Bronchial epithelial cell (primary cell): ENCODE measurements around the gene IRX2. TPM values are rescaled to one million over a fixed set of nuclear protein-coding genes. Genes with fewer than 3 reads are reported as not detected.

ENCODE experiments used
- DNase-seq: peaks from one replicate; pipeline ENCODE4 v3.0.0-alpha.2; 2010; ENCODE audit warnings: low read depth
- FAIRE-seq: peaks from 2 replicates; lab custom pipeline; 2011; peaks lifted over from hg19 to GRCh38; lab: Jason Lieb, UNC
- H3K27me3 ChIP-seq: 2 replicates; pipeline ENCODE4 v1.5.1; 2011; ENCODE audit warnings: low read length; ENCODE audit not compliant: control insufficient read depth, insufficient read depth
- H3K36me3 ChIP-seq: 2 replicates; pipeline ENCODE4 v1.5.1; 2011; ENCODE audit warnings: low read length; ENCODE audit not compliant: control insufficient read depth, insufficient read depth
- H3K4me3 ChIP-seq: 2 replicates; pipeline ENCODE4 v1.5.1; 2011; ENCODE audit warnings: mild to moderate bottlenecking, low read depth, low read length, control low read depth
- CTCF ChIP-seq: IDR thresholded peaks from 2 replicates; pipeline ENCODE4 v1.5.1; 2011; ENCODE audit warnings: mild to moderate bottlenecking, moderate library complexity, low read length, control low read depth, inconsistent platforms; ENCODE audit not compliant: insufficient read depth, severe bottlenecking
- total RNA-seq: library from RNA; depleted of rRNA; stranded (reverse); fragments of >200 nt; gene quantifications from 2 replicates; pipeline ENCODE4 v1.2.1, GENCODE V29; 2014

IRX2 gene
- total RNA-seq, 1 donor from 2014 or later: 14.0 TPM

GRCh38 chr5:2698581-2698980 lies 52.9 kb downstream of the IRX2 start:
- Histone ChIP-seq H3K36me3 (no peaks in the 10 kb centered on the region), H3K27me3 (no peaks in the 10 kb centered on the region), H3K4me3 (no peak overlapping the region)
- DNase-seq: no peak
- TF ChIP-seq CTCF: no peak
- no peak for FAIRE-seq

- no peak for DNase-seq
Observed at GRCh38 chr5:2697446-2698200, 53.9 kb downstream of the IRX2 start.

GRCh38 chr5:2697041-2697440 lies 54.4 kb downstream of the IRX2 start:
- TF ChIP-seq CTCF: no peak
- no peaks in the 10 kb centered on the region for H3K27me3 ChIP-seq
- H3K4me3 ChIP-seq: no peak overlapping the region
- FAIRE-seq (no peak), DNase-seq (no peak)
- no peaks in the 10 kb centered on the region for H3K36me3 ChIP-seq

More at GRCh38 chr5:2697446-2698200, 53.9 kb downstream of the IRX2 start:
- no peaks in the 10 kb centered on the region for H3K36me3 ChIP-seq
- no peak for FAIRE-seq
- no peak overlapping the region for H3K4me3 ChIP-seq
- TF ChIP-seq CTCF: no peak
- no peaks in the 10 kb centered on the region for H3K27me3 ChIP-seq
